Hepatocyte (in vitro differentiated cells): ENCODE results near the gene SH3RF3. TPM values are rescaled to one million over a fixed set of nuclear protein-coding genes. Genes with fewer than 3 reads are reported as not detected.

Experiments
- DNase-seq: peaks from one replicate; pipeline ENCODE4 v3.0.0-alpha.2; 2016; ENCODE audit warnings: low spot score
- H2AFZ ChIP-seq: fragments of 200-600 bp; sonication (generic); 2 replicates; pipeline ENCODE4 v1.6.0; 2016; ENCODE audit warnings: antibody characterized with exemption, mild to moderate bottlenecking
- H3K27ac ChIP-seq: fragments of 200-600 bp; sonication (generic); 2 replicates; pipeline ENCODE4 v1.5.1; 2016; ENCODE audit warnings: mild to moderate bottlenecking
- H3K27me3 ChIP-seq: fragments of 200-600 bp; sonication (generic); 2 replicates; pipeline ENCODE4 v1.6.1; 2016
- H3K36me3 ChIP-seq: fragments of 200-600 bp; sonication (generic); replicated peaks from 2 replicates; pipeline ENCODE4 v1.5.1; 2016; ENCODE audit warnings: low read depth; ENCODE audit not compliant: insufficient read depth
- H3K4me1 ChIP-seq: fragments of 200-600 bp; sonication (generic); 2 replicates; pipeline ENCODE4 v1.5.1; 2016; ENCODE audit warnings: mild to moderate bottlenecking, moderate library complexity; ENCODE audit not compliant: insufficient read depth
- H3K4me2 ChIP-seq: fragments of 200-600 bp; sonication (generic); 2 replicates; pipeline ENCODE4 v1.6.0; 2016
- H3K4me3 ChIP-seq: fragments of 200-600 bp; sonication (generic); 2 replicates; pipeline ENCODE4 v1.5.1; 2016; ENCODE audit warnings: mild to moderate bottlenecking
- H3K79me2 ChIP-seq: fragments of 200-600 bp; sonication (generic); 2 replicates; pipeline ENCODE4 v1.6.0; 2017; ENCODE audit warnings: mild to moderate bottlenecking
- H3K9me2 ChIP-seq: fragments of 200-600 bp; sonication (generic); replicated peaks from 2 replicates; pipeline ENCODE4 v1.6.0; 2017; ENCODE audit warnings: mild to moderate bottlenecking; ENCODE audit not compliant: insufficient read depth
- H3K9me3 ChIP-seq: fragments of 200-600 bp; sonication (generic); 2 replicates; pipeline ENCODE4 v1.5.1; 2016; ENCODE audit warnings: low read depth, mild to moderate bottlenecking
- H4K20me1 ChIP-seq: fragments of 200-600 bp; sonication (generic); 2 replicates; pipeline ENCODE4 v1.6.0; 2016; ENCODE audit warnings: mild to moderate bottlenecking; ENCODE audit not compliant: insufficient read depth, poor library complexity, severe bottlenecking
- CTCF ChIP-seq: fragments of 200-600 bp; sonication (generic); IDR thresholded peaks from 2 replicates; pipeline ENCODE4 v1.5.1; 2016; ENCODE audit warnings: antibody characterized with exemption, mild to moderate bottlenecking; ENCODE audit not compliant: poor library complexity
- EZH2 ChIP-seq: fragments of 200-600 bp; sonication (generic); IDR thresholded peaks from 2 replicates; pipeline ENCODE4 v1.6.1; 2016; ENCODE audit warnings: antibody characterized with exemption, mild to moderate bottlenecking, borderline replicate concordance
- EZH2phosphoT487 ChIP-seq: fragments of 200-600 bp; sonication (generic); IDR thresholded peaks from one replicate; pipeline ENCODE4 v1.6.1; 2018; ENCODE audit warnings: antibody characterized with exemption, mild to moderate bottlenecking, low read depth, moderate library complexity; ENCODE audit not compliant: unreplicated experiment, severe bottlenecking
- WGBS: methylation state at CpG from one replicate; pipeline ENCODE4 v1.1.6; 2016; ENCODE audit warnings: low lambda C conversion rate; ENCODE audit errors: missing lambda C conversion rate; 5-methylcytosine and 5-hydroxymethylcytosine counted together
- polyA plus RNA-seq: library from polyadenylated mRNA; unstranded; fragments of >200 nt; fragmentation: Nextera tagmentation; extraction: Ambion mirVana; gene quantifications from 2 replicates; pipeline ENCODE4 v1.2.1, GENCODE V29; 2016
- total RNA-seq: library from RNA; depleted of rRNA; stranded (reverse); fragments of >200 nt; gene quantifications from 2 replicates; pipeline ENCODE4 v1.2.3, GENCODE V29; 2014

Gene SH3RF3
- total and polyA plus RNA-seq, 2 experiments from 2014 or later = 1.9 to 2.1 TPM

GRCh38 chr2:109352898-109353689 is 224.1 kb downstream of the SH3RF3 start:
- no peaks in the 10 kb centered on the region for H3K9me2 ChIP-seq
- no peak for DNase-seq
- H3K9me3 ChIP-seq = no peaks in the 10 kb centered on the region
- H3K36me3 ChIP-seq = no peaks in the 10 kb centered on the region
- no peaks in the 10 kb centered on the region for H3K27me3 ChIP-seq
- H4K20me1 ChIP-seq = no peaks in the 10 kb centered on the region
- 94% methylated on average over 14 of the region's 14 CpGs for WGBS
- H3K4me2 ChIP-seq = no peak overlapping the region
- no peak overlapping the region for H3K4me3 ChIP-seq
- no peak overlapping the region for H2AFZ ChIP-seq
- no peak for TF ChIP-seq EZH2phosphoT487
- TF ChIP-seq EZH2 = no peak
- TF ChIP-seq CTCF = no peak
- no peaks in the 10 kb centered on the region for H3K79me2 ChIP-seq
- no peaks in the 10 kb centered on the region for H3K4me1 ChIP-seq
- no peak overlapping the region for H3K27ac ChIP-seq

GRCh38 chr2:109353806-109354745 is 225.1 kb downstream of the SH3RF3 start:
- no peaks in the 10 kb centered on the region for H3K36me3 ChIP-seq
- H3K4me3 ChIP-seq = no peak overlapping the region
- H3K4me2 ChIP-seq = no peak overlapping the region
- DNase-seq = no peak
- 95% methylated on average over 22 of the region's 22 CpGs for WGBS
- no peaks in the 10 kb centered on the region for H3K79me2 ChIP-seq
- no peaks in the 10 kb centered on the region for H3K4me1 ChIP-seq
- TF ChIP-seq EZH2 (no peak), CTCF (no peak), EZH2phosphoT487 (no peak)
- no peak overlapping the region for H3K27ac ChIP-seq
- no peaks in the 10 kb centered on the region for H3K9me2 ChIP-seq
- no peaks in the 10 kb centered on the region for H4K20me1 ChIP-seq
- H3K9me3 ChIP-seq = no peaks in the 10 kb centered on the region
- no peak overlapping the region for H2AFZ ChIP-seq
- H3K27me3 ChIP-seq = no peaks in the 10 kb centered on the region

- 88% methylated on average over 8 of the region's 8 CpGs for WGBS
- no peaks in the 10 kb centered on the region for H3K9me3 ChIP-seq
These were observed 226.3 kb downstream of the SH3RF3 start for GRCh38 chr2:109355192-109355843.

More at GRCh38 chr2:109355192-109355843, 226.3 kb downstream of the SH3RF3 start:
- no peaks in the 10 kb centered on the region for H3K79me2 ChIP-seq
- no peak overlapping the region for H3K4me2 ChIP-seq
- no peak for TF ChIP-seq EZH2phosphoT487
- TF ChIP-seq CTCF = no peak
- TF ChIP-seq EZH2 = no peak
- no peaks in the 10 kb centered on the region for H4K20me1 ChIP-seq
- H3K27ac ChIP-seq = no peak overlapping the region
- no peaks in the 10 kb centered on the region for H3K9me2 ChIP-seq
- no peaks in the 10 kb centered on the region for H3K27me3 ChIP-seq
- no peak overlapping the region for H2AFZ ChIP-seq
- no peaks in the 10 kb centered on the region for H3K4me1 ChIP-seq
- no peaks in the 10 kb centered on the region for H3K36me3 ChIP-seq
- no peak overlapping the region for H3K4me3 ChIP-seq
- DNase-seq = no peak
